GM12892 (cell line): ENCODE measurements around the gene CNOT11.

ENCODE experiments used
- POLR2A ChIP-seq: IDR thresholded peaks from 2 replicates; pipeline ENCODE4 v1.6.1; 2011; ENCODE audit warnings: low read depth, low read length, control low read depth
- POLR2AphosphoS5 ChIP-seq: IDR thresholded peaks from 2 replicates; pipeline ENCODE4 v1.6.1; 2011; ENCODE audit warnings: low read depth, low read length, control low read depth

GRCh38 chr2:101208830-101209229 lies 43.9 kb upstream of the CNOT11 start:
- TF ChIP-seq POLR2AphosphoS5 (no peak), POLR2A (no peak)
